Spleen (tissue), 7 donors: Measurements from ENCODE around the gene DNAJC15.

Source experiments
- CTCF ChIP-seq, 11 experiments: fragments of 200-600 bp in 7 of 11; fragments of 450-650 bp in 4 of 11; sonication (generic) in 4 of 11; IDR thresholded peaks in 8 of 11; conservative IDR thresholded peaks in 3 of 11; 1 replicate in 7 of 11; 2 replicates in 4 of 11; pipeline versions ENCODE4 v1.4.0 to v1.8.0; 2016 to 2021; ENCODE audit warnings: antibody characterized with exemption in 11 of 11, inconsistent platforms in 4 of 11, mild to moderate bottlenecking in 1 of 11
- POLR2A ChIP-seq, 3 donors: fragments of 450-650 bp; IDR thresholded peaks; one replicate each; pipeline ENCODE4 v1.5.1; 2017; ENCODE audit warnings: antibody characterized with exemption in 3 of 3, mild to moderate bottlenecking in 1 of 3
- donor health status: DM: no; HTN: no; CAD: no; lungs with moderate emphysema.
- donor health status: DM: no; HTN: no; CAD: no.
- donor health status: DM: no; HTN: no; CAD: no.

- no peak for TF ChIP-seq POLR2A (IDR thresholded peaks at IDR 0.05)
- no peak for TF ChIP-seq CTCF (IDR thresholded peaks at IDR 0.05 in 8 of 11, conservative IDR thresholded peaks at IDR 0.05 in 3 of 11)
Observed at GRCh38 chr13:42984691-42985090, 38.7 kb upstream of the DNAJC15 start.
